NCI-H2029 treated with DMSO at 0.1 percent for 48 hours (cell line): Measurements from ENCODE around the gene INPP5A.
"Not testable (repeated sequence)": the region's sequence is repeated elsewhere in the genome, so short reads cannot be mapped to it uniquely, and the experiment has no call there.

Experiments used
- DNase-seq: peaks from one replicate; lab custom pipeline; 2025; lab: John Stamatoyannopoulos, UW

The INPP5A gene

GRCh38 chr10:132503581-132504421 lies 33.8 kb upstream of the INPP5A start:
- no peak for DNase-seq

DNA sequence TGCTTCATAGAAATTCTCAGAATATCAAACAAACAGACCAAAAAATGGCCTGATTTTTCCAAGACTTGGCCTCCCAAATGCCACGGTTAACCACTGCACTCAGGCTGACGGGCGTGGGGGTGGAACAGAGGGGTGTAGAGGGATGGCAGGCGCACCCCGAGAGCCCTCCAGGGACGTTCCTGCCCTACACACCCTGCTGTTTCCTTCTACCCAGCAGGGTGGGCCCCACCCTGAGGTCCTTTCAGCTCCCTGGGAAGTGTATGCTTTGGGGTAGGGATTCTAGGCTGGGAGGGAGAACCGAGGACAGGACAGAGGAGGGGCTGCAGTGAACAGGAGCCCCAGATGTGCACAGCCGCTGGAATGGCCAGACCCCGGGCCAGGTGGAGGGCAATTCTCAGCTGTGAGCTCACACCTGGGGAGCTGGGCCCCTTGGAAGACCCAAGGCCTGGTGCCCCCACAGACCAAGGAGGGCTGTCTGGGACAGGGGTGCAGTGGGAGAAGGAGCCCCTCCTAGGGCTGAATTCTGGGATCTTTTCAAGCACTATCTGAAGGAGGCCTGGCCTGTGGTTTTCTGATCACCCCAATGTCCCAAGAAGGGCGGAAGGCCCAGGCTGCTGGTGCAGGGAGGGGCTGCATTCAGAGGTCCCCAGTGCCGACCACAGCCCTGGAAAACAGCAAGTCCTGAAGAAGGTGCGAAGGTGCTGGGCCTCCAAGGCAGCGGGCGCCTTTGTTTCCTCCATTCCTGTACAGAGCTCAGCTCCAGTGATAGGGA lies 32.9 kb upstream of the INPP5A start:
- no peak for DNase-seq

DNA sequence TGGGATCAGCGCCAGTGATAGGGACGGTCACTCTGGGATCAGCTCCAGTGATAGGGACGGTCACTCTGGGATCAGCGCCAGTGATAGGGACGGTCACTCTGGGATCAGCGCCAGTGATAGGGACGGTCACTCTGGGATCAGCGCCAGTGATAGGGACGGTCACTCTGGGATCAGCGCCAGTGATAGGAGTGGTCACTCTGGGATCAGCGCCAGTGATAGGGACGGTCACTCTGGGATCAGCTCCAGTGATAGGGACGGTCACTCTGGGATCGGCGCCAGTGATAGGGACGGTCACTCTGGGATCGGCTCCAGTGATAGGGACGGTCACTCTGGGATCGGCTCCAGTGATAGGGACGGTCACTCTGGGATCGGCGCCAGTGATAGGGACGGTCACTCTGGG lies 32.0 kb upstream of the INPP5A start:
- not testable (repeated sequence) for DNase-seq

DNA sequence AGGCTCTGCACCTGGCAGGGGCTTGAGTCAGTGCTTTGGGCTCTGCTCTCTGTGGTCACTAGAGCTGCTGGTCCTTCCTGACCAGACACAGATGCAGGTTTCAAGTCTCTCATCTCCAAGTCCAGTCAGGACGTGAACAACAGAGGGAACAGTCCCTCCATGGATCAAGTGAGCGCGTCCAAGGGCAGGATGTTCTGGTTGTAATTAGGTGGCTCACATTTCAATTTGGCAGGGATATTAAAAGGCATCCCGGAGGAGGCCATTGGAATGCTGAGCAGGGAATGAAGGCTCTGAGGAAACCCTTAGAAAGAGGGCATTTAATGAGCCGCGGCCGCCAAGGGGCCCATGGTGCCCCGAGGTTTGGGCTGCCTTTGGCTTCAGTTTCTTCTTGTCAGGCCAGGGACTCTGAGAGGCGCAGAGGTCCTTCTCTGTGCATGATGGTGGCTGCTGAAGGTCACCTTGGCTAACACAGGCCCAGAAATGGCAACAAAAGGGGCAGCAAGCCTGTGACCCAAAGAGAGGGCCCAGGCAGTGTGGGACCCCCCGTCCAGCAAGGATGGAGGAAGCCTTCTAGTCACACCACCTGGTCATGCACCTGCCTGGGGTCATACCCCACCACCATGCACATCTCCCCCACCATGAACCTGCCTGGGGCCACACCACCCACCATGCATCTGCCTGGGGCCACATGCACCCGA lies 30.7 kb upstream of the INPP5A start:
- no peak for DNase-seq

DNA sequence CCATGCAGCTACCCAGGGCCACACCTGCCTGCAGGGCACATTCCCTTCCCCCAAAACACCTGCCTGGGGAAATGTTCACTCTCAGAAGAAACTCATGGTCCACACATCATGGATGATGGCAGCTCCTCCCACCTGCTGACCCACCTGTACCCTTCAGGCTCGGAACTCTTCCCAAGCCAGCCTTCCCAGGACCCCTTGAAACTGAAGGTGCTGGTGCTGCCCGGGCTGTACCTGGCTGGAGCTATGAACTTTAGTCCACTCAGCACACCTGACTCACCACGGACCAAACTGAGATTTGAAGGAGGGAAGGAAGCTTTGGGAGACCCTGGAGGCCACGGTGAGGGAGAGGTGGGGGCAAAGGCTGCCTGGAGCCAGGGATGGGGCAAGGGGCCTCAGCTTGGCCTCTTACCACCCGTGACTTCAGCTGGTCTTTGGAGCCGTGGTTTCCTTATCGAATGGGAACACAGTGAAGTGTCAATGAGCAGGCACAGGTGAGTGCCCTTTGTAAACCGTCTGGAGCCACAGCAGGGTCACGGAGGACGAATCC lies 30.1 kb upstream of the INPP5A start:
- no peak for DNase-seq

DNA sequence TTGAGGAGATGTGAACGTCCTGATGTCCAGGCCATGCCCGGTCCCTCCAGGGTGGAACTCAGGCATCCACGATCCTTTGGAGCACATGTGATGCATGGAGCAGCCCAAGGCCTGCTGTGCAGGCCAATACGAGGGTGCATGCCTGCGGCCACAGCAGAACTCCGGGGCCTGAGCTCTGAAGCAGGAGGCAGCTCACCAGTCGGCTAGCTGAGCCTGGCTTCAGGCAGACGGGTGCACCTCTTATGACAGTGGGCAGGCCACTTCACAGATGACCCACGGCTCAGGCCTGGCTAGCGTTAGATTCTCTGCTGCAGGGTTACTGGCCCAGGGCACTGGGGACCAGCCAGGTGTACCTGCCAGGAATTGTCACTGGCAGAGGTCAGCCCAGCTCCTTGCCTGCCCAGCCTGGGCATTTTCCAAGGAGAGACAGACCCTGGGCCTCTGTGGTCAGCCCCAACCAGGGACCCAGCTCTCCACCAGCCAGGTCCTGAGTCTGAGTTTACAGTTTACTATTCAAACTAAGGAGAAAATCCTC lies 29.6 kb upstream of the INPP5A start:
- no peak for DNase-seq

GRCh38 chr10:132508581-132509443 lies 28.8 kb upstream of the INPP5A start:
- no peak for DNase-seq

GRCh38 chr10:132509506-132510173 lies 27.9 kb upstream of the INPP5A start:
- no peak for DNase-seq

DNA sequence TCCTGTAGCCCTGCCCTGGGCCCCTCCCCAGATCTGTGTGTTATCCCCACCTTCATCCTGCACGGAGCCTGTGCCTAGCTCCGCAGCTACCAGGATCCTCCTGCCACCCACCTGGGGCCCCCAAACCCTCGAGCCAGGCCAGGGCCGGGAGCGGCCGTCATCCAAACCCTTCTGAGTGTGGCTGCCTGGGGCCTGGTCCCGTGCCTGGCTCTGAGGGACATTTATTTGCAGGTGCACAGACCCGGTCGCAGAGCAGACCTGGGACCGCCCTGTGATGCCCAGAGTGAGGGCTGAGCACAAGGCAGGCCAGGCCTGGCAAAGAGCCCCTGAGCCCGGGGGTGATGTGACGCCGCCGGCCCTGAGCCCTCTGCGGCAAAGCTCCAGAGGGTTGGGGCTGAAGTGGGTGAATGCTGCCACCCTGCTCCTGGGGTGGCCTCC lies 27.4 kb upstream of the INPP5A start:
- no peak for DNase-seq

GRCh38 chr10:132511121-132512051 lies 26.2 kb upstream of the INPP5A start:
- no peak for DNase-seq

- no peak for DNase-seq
These were observed 25.5 kb upstream of the INPP5A start for GRCh38 chr10:132512052-132512442.

DNA sequence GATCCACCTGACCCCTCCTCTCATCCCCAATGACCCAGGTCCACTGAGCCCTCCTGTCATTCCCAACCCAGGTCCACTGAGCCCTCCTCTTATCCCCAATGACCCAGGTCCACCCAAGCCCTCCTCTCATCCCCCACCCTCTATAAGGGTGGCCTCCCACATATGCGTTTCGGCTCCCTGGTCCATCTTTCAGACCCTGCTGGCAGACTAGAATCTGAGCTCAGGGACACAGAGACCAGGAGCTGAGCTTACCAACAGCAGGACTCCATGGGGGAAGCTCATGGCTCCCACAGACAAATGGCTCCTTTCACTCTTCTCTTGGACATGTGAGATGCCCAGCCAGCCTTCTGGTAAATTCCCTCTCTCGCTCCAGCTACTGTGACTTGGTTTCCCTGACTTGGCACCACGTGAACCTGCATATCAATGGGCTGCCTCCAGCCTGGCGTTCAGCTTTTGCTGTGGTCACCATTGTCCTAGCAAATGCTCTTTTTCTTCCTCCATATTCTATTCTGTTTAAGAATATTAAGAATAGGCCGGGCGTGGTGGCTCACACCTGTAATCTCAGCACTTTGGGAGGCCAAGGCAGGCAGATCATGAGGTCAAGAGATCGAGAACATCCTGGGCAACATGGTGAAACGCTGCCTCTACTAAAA lies 24.8 kb upstream of the INPP5A start:
- no peak for DNase-seq

- no peak for DNase-seq
These were observed 22.6 kb upstream of the INPP5A start for GRCh38 chr10:132514821-132515520.

- no peak for DNase-seq
These were observed 21.5 kb upstream of the INPP5A start for GRCh38 chr10:132515811-132516726.

GRCh38 chr10:132516771-132517725 lies 20.5 kb upstream of the INPP5A start:
- no peak for DNase-seq

DNA sequence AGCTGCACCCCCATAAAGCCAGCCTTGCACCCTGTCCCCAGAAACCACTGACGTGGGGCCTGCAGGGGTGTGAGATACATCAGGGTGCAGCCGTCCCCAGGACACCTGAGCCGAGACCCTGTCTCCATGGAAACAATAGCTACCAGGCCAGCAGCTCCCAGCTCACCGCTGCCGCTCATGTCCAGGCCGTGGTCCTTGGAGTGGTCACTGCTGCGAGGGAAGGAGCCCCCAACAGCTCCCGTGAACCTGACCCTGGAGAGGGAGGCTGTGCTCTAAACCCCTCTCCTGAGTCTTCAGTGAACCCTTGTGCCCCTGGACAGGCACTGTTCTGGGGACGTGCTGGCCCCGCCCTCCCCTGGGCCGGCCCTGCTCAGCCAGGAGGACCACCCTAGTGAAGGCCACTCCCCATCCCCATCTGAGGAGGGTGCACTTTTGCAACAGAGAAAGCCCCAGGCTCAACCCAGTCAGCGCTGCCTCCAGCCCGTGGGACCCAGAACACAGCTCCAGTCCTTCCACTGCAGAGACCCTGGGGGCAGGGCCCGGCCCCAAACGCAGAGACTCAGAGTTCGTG lies 19.6 kb upstream of the INPP5A start:
- DNase-seq = no peak
